RWPE1 (cell line): ENCODE results near the gene C20orf173.

Experiments
- CTCF ChIA-PET: fragments of 350-600 bp; sonication (Branson Sonifier 250); formaldehyde crosslinking; extraction: SDS; loops from one replicate; lab custom pipeline; 2021; lab: Yijun Ruan, JAX
- POLR2A ChIA-PET: fragments of 400-600 bp; formaldehyde crosslinking; extraction: SDS; loops from one replicate; lab custom pipeline; 2020; ENCODE audit warnings: antibody characterized with exemption; ENCODE audit not compliant: low non-redundant PET; lab: Yijun Ruan, JAX
- DNase-seq: peaks from one replicate; pipeline ENCODE4 v3.0.0; 2012; ENCODE audit warnings: low spot score
- H3K27ac ChIP-seq: fragments of 450-650 bp; 2 replicates; pipeline ENCODE4 v1.5.1; 2017
- CTCF ChIP-seq: fragments of 450-650 bp; conservative IDR thresholded peaks from 2 replicates; pipeline ENCODE4 v1.5.1; 2017; ENCODE audit warnings: low read depth, mild to moderate bottlenecking

The C20orf173 gene

GRCh38 chr20:35571555-35571954 lies 42.1 kb upstream of the C20orf173 start:
- no peak for DNase-seq
- ChIA-PET POLR2A (no interaction called here), CTCF (no interaction called here)
- no peak overlapping the region for H3K27ac ChIP-seq
- no peak for TF ChIP-seq CTCF

DNA sequence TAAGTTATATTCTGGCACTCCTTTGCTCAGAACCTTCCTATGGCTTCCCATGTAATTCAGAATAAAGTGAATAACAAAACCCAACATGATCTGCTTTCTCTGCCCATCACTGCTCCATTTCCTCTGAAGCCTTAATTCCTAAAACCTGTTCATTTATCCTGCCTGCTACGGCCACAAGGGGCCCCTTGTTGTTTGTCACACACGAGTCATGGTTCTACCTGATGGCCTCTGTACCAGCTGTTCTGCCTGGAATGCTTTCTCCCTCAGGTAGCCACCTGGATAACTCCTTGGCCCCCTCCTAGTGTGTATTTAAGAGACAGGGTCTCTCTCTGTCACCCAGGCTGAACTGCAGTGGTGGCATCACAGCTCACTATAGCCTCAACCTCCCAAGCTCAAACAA lies 39.2 kb upstream of the C20orf173 start:
- peak; percentile 64 for DNase-seq
- TF ChIP-seq CTCF: 0 out of 2 replicates have a peak, but pooled peaks have one; percentile 14
- POLR2A ChIA-PET: interaction anchor here (1.3 kb wide), 1 partner anchor 95 kb away, joined by 9 read pairs; no protein-coding TSS in a partner anchor
- no peak overlapping the region for H3K27ac ChIP-seq
- CTCF ChIA-PET: interaction anchor here (0.7 to 0.8 kb wide), 2 partner anchors 37 to 41 kb away, joined by 3 to 5 read pairs; no protein-coding TSS in a partner anchor

DNA sequence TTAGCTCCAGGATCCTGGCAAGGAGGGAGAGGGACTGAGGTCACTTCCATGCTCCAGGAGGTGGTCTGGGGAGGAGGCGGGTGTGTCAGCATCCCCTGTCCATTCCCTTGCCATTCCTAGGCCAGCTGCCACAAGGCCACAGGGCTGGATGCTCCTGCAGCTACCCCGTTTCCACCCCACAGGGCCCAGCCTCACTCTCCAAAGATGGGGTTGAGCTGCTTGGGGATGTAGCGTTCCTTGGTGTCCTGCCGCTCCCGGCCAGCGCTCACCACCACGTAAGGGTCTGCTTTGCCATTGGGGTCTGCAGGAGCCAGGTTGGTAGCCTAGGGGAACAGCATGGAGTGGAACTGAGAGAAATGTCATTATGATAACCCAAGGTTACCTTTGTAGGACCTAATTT lies 35.5 kb upstream of the C20orf173 start:
- ChIA-PET CTCF (interaction anchor here (0.6 to 0.7 kb wide), 2 partner anchors 145 to 168 kb away, joined by 3 to 4 read pairs; no protein-coding TSS in a partner anchor), POLR2A (no interaction called here)

GRCh38 chr20:35563834-35564233 lies 34.4 kb upstream of the C20orf173 start:
- no peak for DNase-seq
- no peak overlapping the region for H3K27ac ChIP-seq
- ChIA-PET CTCF (no interaction called here), POLR2A (no interaction called here)
- TF ChIP-seq CTCF: no peak

More for the DNA sequence above, 35.5 kb upstream of the C20orf173 start:
- no peak overlapping the region for H3K27ac ChIP-seq
- no peak for DNase-seq
- no peak for TF ChIP-seq CTCF

GRCh38 chr20:35562541-35563110 lies 33.2 kb upstream of the C20orf173 start:
- ChIA-PET CTCF (interaction anchor here (0.6 kb wide), 2 partner anchors 11 to 22 kb away, joined by 3 to 4 read pairs; no protein-coding TSS in a partner anchor), POLR2A (no interaction called here)
- no peak for DNase-seq
- no peak overlapping the region for H3K27ac ChIP-seq
- TF ChIP-seq CTCF: no peak

- POLR2A ChIA-PET: no interaction called here
- H3K27ac ChIP-seq: no peak overlapping the region
- no peak for TF ChIP-seq CTCF
- DNase-seq: peak; percentile 65
- CTCF ChIA-PET: interaction anchor here (0.5 to 1.6 kb wide), 6 partner anchors 42 to 386 kb away, joined by 3 to 6 read pairs (median 4); no protein-coding TSS in a partner anchor
Measured at GRCh38 chr20:35561671-35562070, 32.2 kb upstream of the C20orf173 start.
